Stimulated activated CD8-positive, alpha-beta memory T cell treated with anti-CD3 and anti-CD28 coated beads, Interleukin-15, amount 100 ng/mL, for 48 hours (primary cell): ENCODE measurements around the gene MTMR10.

Experiments
- DNase-seq, 2 donors: peaks; one replicate each; pipeline ENCODE4 v3.0.0-alpha.2; 2020; ENCODE audit warnings: low read depth in 2 of 2

MTMR10 gene

GRCh38 chr15:30921106-30921505, 70.3 kb downstream of the MTMR10 start:
- DNase-seq = no peak

DNA sequence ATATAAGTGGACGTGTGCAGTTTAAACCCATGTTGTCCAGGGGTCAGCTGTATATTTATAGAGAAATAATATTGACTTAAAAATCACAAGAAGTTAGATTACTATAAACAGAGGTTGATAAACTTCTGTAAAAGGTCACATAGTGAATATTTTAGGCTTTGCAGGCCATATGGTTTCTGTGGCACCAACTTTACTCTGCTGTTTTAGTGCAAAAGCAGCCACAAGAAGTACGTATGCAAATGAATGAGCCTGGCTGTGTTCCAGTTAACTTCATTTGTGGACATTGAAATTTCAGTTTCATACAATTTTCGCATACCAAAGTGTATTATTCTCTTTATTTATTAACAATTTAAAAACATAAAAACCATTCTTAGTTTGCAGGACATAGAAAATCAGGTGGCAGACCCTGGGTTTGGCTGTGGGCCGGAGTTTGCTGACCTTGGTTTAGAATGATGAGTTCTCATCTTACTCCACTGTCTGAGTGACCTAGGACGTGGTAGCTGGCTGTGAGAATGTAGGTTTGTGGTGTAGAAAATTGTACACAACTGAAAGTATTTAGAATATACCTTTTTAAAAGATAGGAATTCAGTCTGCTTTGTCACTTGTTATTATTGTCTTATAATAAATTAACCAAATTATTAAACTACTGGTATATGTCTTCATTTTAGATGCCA, 71.4 kb downstream of the MTMR10 start:
- no peak for DNase-seq

DNA sequence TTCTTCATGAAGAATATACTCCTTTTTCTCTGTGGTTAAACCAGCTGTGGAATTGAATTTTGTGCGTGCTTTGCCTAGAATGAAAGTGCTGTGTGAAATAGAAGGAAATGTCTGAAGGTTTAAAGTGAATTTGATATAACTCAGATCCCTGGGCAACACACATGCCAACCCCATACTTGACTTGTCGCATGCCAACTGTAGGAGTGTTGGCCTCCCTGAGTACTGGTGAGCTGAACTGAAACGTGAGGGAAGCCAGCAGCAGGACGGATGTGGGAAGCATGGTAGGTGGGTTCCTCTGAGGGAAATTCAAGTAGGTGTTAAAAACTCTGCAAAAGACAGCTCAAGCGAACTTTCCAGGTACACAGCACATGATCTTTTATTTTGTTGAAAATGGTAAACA, 73.1 kb downstream of the MTMR10 start:
- no peak for DNase-seq

GRCh38 chr15:30917675-30918074, 73.8 kb downstream of the MTMR10 start:
- no peak for DNase-seq

DNA sequence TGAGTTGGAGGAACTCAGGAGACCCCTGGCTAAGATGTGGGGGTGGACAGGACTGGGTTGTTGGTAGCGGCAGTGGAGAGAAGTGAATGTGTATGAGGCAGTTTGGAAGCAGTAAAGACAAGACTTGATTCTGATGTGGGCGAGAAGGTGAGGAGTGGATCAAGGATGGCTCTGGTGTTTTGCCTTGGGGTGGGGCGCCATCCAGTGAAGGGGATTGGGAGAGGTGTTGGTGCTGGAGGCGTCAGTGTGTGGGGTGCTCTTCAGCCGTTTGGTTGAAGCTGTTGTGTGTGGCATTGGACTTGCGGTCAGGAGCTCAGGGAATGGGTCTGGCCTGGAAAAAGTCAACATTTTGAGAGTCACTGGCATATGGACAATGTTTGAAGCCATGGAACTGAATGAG, 74.4 kb downstream of the MTMR10 start:
- no peak for DNase-seq

DNA sequence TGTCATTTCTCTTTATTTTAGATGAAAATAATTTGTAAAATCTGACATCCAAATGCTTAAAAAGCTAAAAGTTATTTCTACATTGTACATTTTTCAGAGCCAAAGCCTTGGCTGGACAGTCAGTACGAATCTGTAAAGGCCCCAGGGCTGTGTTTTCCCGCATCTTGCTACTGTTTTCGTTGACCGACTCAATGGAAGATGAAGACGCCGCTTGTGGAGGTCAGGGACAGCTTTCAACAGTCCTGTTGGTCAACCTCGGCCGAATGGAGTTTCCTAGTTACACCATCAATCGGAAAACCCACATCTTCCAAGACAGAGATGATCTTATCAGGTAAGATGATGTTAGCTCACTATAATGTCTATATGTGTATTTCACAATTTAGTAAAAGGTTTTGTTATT, 77.7 kb downstream of the MTMR10 start:
- DNase-seq = no peak

DNA sequence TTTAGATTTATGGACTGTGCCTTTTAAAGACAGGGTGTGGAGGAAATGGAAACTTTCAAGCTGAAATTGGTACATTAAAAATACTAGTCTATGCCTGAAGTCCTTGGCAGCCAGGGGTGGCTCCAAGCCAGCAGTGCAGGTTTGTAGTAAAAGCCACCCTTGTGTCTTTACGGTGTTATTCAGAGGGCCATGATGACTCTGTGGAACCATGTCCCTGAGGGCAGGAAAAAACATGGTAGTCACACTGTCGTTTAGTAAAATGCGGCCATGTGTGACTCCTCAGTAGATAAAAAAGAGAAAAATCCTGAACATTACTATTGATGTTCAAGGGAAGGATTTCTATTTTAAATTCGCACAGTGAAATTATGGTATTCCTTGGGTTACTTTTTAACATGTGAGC, 85.1 kb downstream of the MTMR10 start:
- no peak for DNase-seq

GRCh38 chr15:30905821-30906220, 85.6 kb downstream of the MTMR10 start:
- no peak for DNase-seq

- no peak for DNase-seq
Measured at GRCh38 chr15:30904812-30905211, 86.6 kb downstream of the MTMR10 start.

DNA sequence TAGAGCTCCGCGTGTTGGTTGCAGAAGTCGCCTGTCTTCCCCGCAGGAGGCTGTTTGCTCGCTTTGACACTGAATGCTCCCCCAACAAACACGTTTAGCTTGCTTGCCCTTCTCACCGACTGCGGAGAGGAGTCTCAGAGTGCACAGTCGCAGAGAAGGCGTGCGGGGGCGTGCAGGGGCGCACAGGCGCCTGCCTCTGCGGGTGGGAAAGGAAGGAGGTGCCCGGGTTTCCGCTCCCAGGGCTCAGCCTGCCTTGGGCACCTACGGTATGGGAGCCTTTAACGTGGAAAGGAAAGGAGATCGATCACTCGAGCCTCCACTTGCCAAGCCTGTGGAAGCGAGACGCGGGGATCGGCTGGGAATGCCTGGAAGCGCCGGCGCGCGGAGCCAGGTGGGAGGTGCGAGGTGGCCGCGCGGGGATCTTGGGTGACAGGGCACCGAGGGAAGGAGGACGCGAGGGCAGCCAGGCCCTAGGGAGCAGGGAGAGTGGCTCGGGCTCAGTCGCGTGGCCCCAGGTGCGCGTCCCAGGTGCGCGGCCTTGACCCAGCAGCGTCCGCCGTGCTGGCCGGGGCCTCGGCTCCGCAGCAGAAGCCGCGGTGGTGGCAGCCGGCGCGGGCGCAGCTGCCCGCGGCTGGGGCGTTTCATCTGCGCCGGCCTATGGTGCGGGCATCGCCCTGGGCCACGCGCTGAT, 87.8 kb downstream of the MTMR10 start, which contains the start of gene FAN1:
Gene FAN1 (plus strand): TSS at position 419 of the 691 bp plus-strand sequence. CDS start 749 bp downstream, outside the sequence.
- DNase-seq = peak; percentile 61 to 76

- no peak for DNase-seq
Measured at GRCh38 chr15:30901889-30902288, 89.5 kb downstream of the MTMR10 start.

DNA sequence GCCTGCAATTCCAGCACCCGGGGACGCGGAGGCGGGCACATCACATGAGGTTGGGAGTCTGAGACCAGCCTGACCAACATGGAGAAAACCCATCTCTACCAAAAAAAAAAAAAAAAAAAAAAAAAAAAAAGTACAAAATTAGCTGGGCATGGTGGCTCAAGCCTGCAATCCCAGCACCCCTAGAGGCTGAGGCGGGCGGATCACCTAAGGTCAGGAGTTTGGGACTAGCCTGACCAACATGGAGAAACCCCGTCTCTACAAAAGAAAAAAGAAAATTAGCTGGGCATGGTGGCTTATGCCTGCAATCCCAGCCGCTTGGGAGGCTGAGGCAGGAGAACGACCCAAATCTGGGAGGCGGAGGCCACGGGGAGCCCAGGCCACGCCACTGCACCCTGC, 95.2 kb downstream of the MTMR10 start:
- no peak for DNase-seq

DNA sequence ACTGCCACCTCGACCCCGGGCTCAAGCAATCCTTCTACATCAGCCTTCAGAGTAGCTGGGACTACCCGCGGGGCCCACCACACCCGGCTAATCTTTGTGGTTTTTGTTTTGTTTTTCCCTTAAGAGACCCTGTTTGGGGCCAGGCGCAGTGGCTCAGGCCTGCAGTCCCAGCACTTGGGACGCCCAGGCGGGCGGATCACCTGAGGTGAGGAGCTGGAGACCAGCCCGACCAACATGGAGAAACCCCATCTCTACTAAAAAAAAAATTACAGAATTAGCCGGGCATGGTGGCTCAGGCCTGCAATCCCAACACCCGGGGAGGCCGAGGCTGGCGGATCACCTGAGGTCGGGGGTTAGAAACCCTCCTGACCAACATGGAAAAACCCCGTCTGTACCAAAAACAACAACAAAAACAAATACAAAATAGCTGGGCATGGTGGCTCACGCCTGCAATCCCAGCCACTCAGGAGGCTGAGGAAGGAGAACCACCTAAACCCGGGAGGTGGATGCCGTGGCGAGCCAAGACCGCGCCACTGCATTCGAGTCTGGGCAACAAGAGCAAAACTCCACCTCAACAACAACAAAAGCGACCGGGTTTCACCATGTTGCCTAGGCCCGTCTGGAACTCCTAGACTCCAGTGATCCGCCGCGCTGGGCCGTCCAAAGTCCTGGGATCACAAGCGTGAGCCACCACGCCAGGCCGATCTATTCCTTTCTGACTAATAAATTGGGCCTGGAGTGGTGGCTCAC, 95.8 kb downstream of the MTMR10 start:
- DNase-seq = no peak

DNA sequence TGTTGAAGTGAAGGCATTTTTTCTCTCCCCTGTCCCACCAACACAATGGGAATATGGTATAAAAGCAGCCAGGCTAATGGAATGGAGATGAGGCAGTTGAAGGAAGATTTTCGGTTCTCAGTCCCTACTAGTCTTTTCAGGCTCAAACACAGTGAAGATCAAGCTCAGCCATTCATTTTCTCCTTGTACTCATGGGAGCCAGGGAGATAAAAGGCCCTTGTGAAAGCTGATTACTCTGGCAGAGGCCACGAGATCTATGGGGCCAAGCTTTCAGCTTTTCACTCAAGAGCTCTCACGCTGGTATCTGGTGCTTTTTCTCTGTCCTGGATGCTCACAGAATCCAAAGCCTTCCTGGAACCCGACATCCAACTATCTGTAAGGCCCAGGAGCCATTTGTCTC, 102.2 kb downstream of the MTMR10 start:
- DNase-seq = no peak
